Right lung (tissue), 5 donors: Measurements from ENCODE around the gene RAB8A. TPM values are rescaled to one million over a fixed set of nuclear protein-coding genes. Genes with fewer than 3 reads are reported as not detected.
"Not testable (repeated sequence)": the region's sequence is repeated elsewhere in the genome, so short reads cannot be mapped to it uniquely, and the experiment has no call there.

Experiments used
- DNase-seq, 2 donors: peaks; one replicate each; pipeline ENCODE4 v3.0.0-alpha.2; 2013
- polyA plus RNA-seq, 5 donors: library from polyadenylated mRNA; unstranded; fragments of 120-200 nt; gene quantifications; one replicate each; pipeline versions ENCODE4 v1.2.1 to v1.2.3, GENCODE V29; 2013; ENCODE audit warnings: inconsistent platforms in 1 of 5, low replicate concordance in 1 of 5; ENCODE audit not compliant: insufficient read length in 5 of 5, insufficient read depth in 1 of 5

Gene RAB8A
- polyA plus RNA-seq, 5 donors = 63.1 to 101 (median 72.9) TPM

- DNase-seq = no peak
Observed at GRCh38 chr19:16106121-16106520, 5.6 kb upstream of the RAB8A start.

- DNase-seq = no peak
Observed at GRCh38 chr19:16111909-16112752, 442 bp downstream of the RAB8A start.

- no peak for DNase-seq
Observed at GRCh38 chr19:16112778-16113177, 1.1 kb downstream of the RAB8A start.

GRCh38 chr19:16113727-16114126 lies 2.0 kb downstream of the RAB8A start:
- no peak for DNase-seq

GRCh38 chr19:16115301-16116039 lies 3.8 kb downstream of the RAB8A start:
- DNase-seq = no peak

- no peak for DNase-seq
Observed at GRCh38 chr19:16116067-16116466, 4.4 kb downstream of the RAB8A start.

- no peak for DNase-seq
Observed at GRCh38 chr19:16117594-16118033, 5.9 kb downstream of the RAB8A start.

GRCh38 chr19:16118489-16119033 lies 6.9 kb downstream of the RAB8A start:
- no peak for DNase-seq

GRCh38 chr19:16119075-16119857 lies 7.6 kb downstream of the RAB8A start:
- DNase-seq = not testable (repeated sequence)

GRCh38 chr19:16121141-16121540 lies 9.5 kb downstream of the RAB8A start:
- no peak for DNase-seq

- no peak for DNase-seq
Observed at GRCh38 chr19:16121967-16122366, 10.3 kb downstream of the RAB8A start.

- no peak for DNase-seq
Observed at GRCh38 chr19:16124953-16125352, 13.3 kb downstream of the RAB8A start.

- no peak for DNase-seq
Observed at GRCh38 chr19:16125737-16126495, 14.2 kb downstream of the RAB8A start.

GRCh38 chr19:16127080-16127479 lies 15.4 kb downstream of the RAB8A start:
- no peak for DNase-seq

GRCh38 chr19:16127776-16128371 lies 16.2 kb downstream of the RAB8A start:
- DNase-seq = no peak

- no peak for DNase-seq
Observed at GRCh38 chr19:16131648-16132047, 20.0 kb downstream of the RAB8A start.

GRCh38 chr19:16133818-16134217 lies 22.1 kb downstream of the RAB8A start:
- no peak for DNase-seq

GRCh38 chr19:16134510-16134909 lies 22.8 kb downstream of the RAB8A start:
- DNase-seq = no peak

- no peak for DNase-seq
Observed at GRCh38 chr19:16135430-16136127, 23.9 kb downstream of the RAB8A start.
